Measurements from ENCODE around the gene TEX26. TPM values are rescaled to one million over a fixed set of nuclear protein-coding genes. Genes with fewer than 3 reads are reported as not detected.

TEX26 gene
- total and polyA plus RNA-seq, 4 donors, result 0.08 to 0.31 TPM; not detected in 2

DNA sequence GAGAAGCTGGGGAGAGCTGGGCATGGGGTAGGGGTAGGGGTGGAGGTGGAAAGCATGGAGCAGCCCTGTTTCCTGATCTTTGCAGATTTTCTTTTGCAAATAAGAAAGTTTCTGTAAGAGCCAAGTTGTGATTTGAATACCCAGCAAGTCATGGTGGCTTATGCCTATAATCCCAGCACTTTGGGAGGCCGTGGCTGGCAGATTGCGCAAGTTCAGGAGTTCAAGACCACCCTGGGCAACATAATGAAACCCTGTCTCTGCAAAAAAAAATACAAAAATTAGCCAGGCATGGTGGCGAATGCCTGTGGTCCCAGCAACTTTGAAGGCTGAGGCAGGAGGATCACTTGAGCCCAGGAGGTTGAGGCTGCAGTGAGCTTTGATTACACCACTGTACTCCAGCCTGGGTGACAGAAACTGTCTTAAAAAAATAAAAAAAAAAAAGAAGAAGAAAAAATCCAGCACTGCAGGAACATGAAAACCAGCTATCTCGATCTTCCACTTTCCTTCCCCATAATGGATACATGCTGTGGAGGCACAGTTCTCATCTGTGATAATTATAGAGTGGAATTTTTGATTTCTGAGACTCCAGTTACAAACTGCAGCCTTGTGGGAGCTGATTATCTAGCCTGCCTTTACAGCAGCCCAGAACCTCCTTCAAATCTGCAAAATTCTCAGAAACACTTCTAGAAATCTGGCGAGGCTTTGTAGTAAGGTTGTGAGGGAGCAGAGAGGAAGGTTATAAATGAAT, 12.1 kb upstream of the TEX26 start:
- no peaks in the 10 kb centered on the region for H3K4me1 ChIP-seq (ENCODE audit: control insufficient read depth in 4 of 4, insufficient read depth in 4 of 4, low read length in 3 of 4)
- no peaks in the 10 kb centered on the region for H3K36me3 ChIP-seq (ENCODE audit: control insufficient read depth in 4 of 4, insufficient read depth in 3 of 4, low read depth in 1 of 4, low read length in 3 of 4)
- no peak overlapping the region for H3K27ac ChIP-seq (ENCODE audit: low read depth in 1 of 2, low read length in 2 of 2)
- H3K9ac ChIP-seq (ENCODE audit: low read depth in 1 of 2, low read length in 2 of 2), result no peak overlapping the region
- DNase-seq (ENCODE audit: low spot score), result no peak
- no peak overlapping the region for H3K4me3 ChIP-seq (ENCODE audit: low read depth in 1 of 3, low read length in 3 of 3)
- TF ChIP-seq, protein P1, sequence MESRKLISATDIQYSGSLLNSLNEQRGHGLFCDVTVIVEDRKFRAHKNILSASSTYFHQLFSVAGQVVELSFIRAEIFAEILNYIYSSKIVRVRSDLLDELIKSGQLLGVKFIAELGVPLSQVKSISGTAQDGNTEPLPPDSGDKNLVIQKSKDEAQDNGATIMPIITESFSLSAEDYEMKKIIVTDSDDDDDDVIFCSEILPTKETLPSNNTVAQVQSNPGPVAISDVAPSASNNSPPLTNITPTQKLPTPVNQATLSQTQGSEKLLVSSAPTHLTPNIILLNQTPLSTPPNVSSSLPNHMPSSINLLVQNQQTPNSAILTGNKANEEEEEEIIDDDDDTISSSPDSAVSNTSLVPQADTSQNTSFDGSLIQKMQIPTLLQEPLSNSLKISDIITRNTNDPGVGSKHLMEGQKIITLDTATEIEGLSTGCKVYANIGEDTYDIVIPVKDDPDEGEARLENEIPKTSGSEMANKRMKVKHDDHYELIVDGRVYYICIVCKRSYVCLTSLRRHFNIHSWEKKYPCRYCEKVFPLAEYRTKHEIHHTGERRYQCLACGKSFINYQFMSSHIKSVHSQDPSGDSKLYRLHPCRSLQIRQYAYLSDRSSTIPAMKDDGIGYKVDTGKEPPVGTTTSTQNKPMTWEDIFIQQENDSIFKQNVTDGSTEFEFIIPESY (IDR thresholded peaks at IDR 0.05), result no peak
- 78% methylated on average over 5 of the region's 5 CpGs for WGBS
- no peaks in the 10 kb centered on the region for H3K9me3 ChIP-seq (ENCODE audit: control insufficient read depth in 4 of 4, low read length in 3 of 4)
- peaks cover 0 to 1% (median 0%) of the 10 kb centered on the region in 4 donors for H3K27me3 ChIP-seq (ENCODE audit: control insufficient read depth in 4 of 4, insufficient read depth in 4 of 4, low read length in 3 of 4)

GRCh38 chr13:30923418-30923817, 9.0 kb upstream of the TEX26 start:
- no peaks in the 10 kb centered on the region for H3K4me1 ChIP-seq (ENCODE audit: control insufficient read depth in 4 of 4, insufficient read depth in 4 of 4, low read length in 3 of 4)
- no peak overlapping the region for H3K27ac ChIP-seq (ENCODE audit: low read depth in 1 of 2, low read length in 2 of 2)
- no peaks in the 10 kb centered on the region for H3K27me3 ChIP-seq (ENCODE audit: control insufficient read depth in 4 of 4, insufficient read depth in 4 of 4, low read length in 3 of 4)
- no peak for DNase-seq (ENCODE audit: low spot score)
- no peak overlapping the region for H3K9ac ChIP-seq (ENCODE audit: low read depth in 1 of 2, low read length in 2 of 2)
- no peak overlapping the region for H3K4me3 ChIP-seq (ENCODE audit: low read depth in 1 of 3, low read length in 3 of 3)
- 93% methylated on average over 1 of the region's 1 CpG for WGBS
- no peaks in the 10 kb centered on the region for H3K9me3 ChIP-seq (ENCODE audit: control insufficient read depth in 4 of 4, low read length in 3 of 4)
- TF ChIP-seq HNF4G (IDR thresholded peaks at IDR 0.05) (no peak), TAF1 (conservative IDR thresholded peaks at IDR 0.05) (no peak), FOXA1 (IDR thresholded peaks at IDR 0.05) (no peak), REST (IDR thresholded peaks at IDR 0.05) (no peak), YY1 (IDR thresholded peaks at IDR 0.05) (no peak), NR2F2 (IDR thresholded peaks at IDR 0.05) (no peak), JUND (IDR thresholded peaks at IDR 0.05) (no peak), SP1 (IDR thresholded peaks at IDR 0.05) (no peak), RAD21 (IDR thresholded peaks at IDR 0.05) (no peak), HNF4A (conservative IDR thresholded peaks at IDR 0.05) (no peak), FOXA2 (IDR thresholded peaks at IDR 0.05) (no peak), RXRA (IDR thresholded peaks at IDR 0.05) (no peak), EGR1 (IDR thresholded peaks at IDR 0.05; ENCODE audit: low read depth in 2 of 2) (no peak), GABPA (IDR thresholded peaks at IDR 0.05 in 1 of 2, conservative IDR thresholded peaks at IDR 0.05 in 1 of 2) (no peak)
- TF ChIP-seq, protein P2, sequence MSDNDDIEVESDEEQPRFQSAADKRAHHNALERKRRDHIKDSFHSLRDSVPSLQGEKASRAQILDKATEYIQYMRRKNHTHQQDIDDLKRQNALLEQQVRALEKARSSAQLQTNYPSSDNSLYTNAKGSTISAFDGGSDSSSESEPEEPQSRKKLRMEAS (IDR thresholded peaks at IDR 0.05), result no peak
- TF ChIP-seq, protein P3, sequence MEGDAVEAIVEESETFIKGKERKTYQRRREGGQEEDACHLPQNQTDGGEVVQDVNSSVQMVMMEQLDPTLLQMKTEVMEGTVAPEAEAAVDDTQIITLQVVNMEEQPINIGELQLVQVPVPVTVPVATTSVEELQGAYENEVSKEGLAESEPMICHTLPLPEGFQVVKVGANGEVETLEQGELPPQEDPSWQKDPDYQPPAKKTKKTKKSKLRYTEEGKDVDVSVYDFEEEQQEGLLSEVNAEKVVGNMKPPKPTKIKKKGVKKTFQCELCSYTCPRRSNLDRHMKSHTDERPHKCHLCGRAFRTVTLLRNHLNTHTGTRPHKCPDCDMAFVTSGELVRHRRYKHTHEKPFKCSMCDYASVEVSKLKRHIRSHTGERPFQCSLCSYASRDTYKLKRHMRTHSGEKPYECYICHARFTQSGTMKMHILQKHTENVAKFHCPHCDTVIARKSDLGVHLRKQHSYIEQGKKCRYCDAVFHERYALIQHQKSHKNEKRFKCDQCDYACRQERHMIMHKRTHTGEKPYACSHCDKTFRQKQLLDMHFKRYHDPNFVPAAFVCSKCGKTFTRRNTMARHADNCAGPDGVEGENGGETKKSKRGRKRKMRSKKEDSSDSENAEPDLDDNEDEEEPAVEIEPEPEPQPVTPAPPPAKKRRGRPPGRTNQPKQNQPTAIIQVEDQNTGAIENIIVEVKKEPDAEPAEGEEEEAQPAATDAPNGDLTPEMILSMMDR (IDR thresholded peaks at IDR 0.05; ENCODE audit: low read depth, low read length, missing input control), result no peak
- TF ChIP-seq, protein P4, sequence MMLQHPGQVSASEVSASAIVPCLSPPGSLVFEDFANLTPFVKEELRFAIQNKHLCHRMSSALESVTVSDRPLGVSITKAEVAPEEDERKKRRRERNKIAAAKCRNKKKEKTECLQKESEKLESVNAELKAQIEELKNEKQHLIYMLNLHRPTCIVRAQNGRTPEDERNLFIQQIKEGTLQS (IDR thresholded peaks at IDR 0.05), result no peak
- TF ChIP-seq, protein P1 (IDR thresholded peaks at IDR 0.05), result no peak
- H3K36me3 ChIP-seq (ENCODE audit: control insufficient read depth in 4 of 4, insufficient read depth in 3 of 4, low read depth in 1 of 4, low read length in 3 of 4), result no peaks in the 10 kb centered on the region

Data from liver (tissue), 9 donors.